ENCODE data around the gene FBXL19.

Gene FBXL19

DNA sequence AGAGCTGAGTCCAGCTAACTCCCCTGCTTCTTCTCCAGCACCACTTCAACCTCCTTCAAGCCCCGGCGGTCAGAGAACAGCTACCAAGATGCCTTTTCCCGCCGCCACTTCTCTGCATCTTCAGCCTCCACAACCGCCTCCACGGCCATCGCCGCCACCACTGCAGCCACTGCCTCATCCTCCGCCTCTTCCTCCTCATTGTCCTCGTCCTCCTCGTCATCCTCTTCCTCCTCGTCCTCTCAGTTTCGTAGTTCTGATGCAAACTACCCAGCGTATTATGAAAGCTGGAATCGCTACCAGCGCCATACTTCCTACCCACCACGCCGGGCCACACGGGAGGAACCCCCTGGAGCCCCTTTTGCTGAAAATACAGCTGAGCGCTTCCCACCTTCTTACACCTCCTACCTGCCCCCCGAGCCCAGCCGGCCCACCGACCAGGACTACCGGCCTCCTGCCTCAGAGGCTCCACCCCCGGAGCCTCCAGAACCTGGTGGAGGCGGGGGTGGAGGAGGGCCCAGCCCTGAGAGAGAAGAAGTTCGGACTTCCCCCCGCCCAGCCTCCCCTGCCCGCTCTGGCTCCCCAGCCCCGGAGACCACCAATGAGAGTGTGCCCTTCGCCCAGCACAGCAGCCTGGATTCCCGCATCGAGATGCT is 41.3 kb downstream of the FBXL19 start:
- DNase-seq (ENCODE audit: low read depth in 2 of 2): no peak

DNA sequence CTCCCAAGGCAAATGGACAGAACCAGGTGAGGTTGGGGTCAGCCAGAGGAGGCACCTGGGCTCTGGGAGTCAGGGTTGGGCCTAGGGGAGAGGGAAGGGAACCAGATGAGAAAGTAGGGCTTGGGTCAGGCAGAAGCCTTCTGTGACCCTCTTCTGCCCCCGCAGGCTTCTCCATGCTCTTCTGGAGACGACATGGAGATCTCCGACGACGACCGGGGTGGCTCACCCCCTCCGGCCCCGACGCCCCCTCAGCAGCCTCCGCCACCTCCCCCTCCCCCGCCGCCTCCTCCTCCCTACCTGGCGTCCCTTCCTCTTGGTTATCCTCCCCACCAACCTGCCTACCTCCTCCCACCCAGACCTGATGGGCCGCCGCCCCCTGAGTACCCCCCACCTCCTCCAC is 42.1 kb downstream of the FBXL19 start:
- DNase-seq (ENCODE audit: low read depth in 2 of 2): no peak

DNA sequence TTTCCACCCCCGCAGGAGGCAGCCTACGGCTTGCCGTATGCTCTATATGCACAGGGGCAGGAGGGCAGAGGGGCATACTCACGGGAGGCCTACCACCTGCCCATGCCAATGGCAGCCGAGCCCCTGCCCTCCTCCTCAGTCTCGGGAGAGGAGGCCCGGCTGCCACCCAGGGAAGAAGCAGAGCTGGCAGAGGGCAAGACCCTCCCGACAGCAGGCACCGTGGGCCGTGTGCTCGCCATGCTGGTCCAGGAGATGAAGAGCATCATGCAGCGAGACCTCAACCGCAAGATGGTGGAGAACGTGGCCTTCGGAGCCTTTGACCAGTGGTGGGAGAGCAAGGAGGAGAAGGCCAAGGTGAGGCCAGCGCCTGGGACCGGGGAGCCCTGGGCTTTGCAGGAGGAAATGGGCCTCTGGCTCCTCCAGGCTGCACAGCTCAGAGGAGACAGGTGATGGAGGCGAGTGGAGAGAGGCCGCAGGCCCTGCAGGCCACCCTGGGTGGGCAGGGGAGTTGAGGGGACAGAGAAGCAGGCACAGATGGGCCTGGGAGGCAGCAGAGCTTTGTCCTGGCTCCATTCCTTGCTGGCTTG is 42.8 kb downstream of the FBXL19 start:
- DNase-seq (ENCODE audit: low read depth in 2 of 2): no peak

- DNase-seq (ENCODE audit: low read depth in 2 of 2): no peak
Observed at GRCh38 chr16:30967795-30968194, 44.4 kb downstream of the FBXL19 start.

DNA sequence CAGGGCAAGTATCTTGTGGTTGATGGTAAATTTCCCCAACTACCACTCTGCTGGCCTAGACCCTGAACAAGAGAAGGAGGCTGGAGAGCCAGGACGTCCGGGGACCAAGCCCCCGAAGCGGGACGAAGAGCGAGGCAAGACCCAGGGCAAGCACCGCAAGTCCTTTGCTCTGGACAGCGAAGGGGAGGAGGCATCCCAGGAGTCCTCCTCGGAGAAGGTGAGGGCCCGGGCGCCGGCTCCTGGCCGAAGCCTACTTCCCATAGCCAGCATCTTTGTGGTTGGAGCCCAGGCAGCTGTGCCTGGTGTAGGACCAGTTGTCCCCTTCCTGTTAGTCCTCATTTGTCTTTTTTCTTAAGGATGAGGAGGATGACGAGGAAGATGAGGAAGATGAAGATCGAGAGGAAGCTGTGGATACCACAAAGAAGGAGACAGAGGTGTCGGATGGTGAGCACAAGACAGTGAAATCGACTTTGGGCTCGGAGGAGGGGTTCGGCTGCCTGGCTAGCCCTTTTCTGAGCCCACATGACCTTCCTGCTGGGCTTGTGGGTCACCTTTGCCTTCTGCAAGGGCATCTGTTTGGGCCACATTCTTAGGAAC is 46.0 kb downstream of the FBXL19 start:
- DNase-seq (ENCODE audit: low read depth in 2 of 2): no peak

- no peak for DNase-seq (ENCODE audit: low read depth in 2 of 2)
Observed at GRCh38 chr16:30971298-30971697, 47.9 kb downstream of the FBXL19 start.

- no peak for DNase-seq (ENCODE audit: low read depth in 2 of 2)
Observed at GRCh38 chr16:30972872-30973271, 49.5 kb downstream of the FBXL19 start.

DNA sequence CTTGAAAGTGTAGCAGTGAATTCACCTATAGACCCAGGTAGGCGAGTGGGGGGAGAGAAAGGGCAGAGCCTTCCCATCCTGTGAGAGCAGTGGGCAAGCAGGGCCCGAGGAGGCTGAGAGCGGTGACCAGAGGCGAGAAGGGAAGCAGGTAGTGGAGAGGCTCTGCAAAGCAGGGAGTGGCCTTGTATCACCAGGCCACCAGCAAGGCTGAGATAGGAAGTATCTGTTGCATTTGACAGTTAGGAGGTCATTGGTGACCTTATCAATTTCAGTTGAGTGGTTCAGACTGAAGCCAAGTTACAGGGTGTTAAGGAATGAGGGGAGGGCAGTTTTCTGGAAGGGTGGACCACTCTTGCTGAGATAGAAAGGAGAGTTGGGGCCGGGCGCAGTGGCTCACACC is 51.0 kb downstream of the FBXL19 start:
- DNase-seq (ENCODE audit: low read depth in 2 of 2): no peak

DNA sequence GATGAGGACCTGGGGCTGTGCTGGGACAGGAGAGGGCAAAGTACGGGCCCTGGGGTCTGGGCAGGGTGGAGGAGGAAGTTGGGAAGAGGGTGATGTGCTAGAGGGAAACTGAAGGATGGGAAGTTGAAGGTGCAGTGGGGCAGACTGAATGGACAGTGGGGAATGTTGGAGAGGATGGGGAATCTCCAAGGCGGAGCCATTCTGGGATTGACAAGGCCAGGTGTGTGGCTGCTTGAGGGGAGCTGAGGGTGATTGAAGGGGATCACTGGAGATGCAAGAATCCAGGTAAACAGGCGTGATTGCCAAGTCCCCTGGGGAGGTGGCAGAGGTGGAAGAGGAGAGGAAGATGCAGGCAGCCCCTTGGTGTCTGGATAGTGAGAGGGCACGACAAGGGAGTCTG is 53.1 kb downstream of the FBXL19 start:
- DNase-seq (ENCODE audit: low read depth in 2 of 2): no peak

DNA sequence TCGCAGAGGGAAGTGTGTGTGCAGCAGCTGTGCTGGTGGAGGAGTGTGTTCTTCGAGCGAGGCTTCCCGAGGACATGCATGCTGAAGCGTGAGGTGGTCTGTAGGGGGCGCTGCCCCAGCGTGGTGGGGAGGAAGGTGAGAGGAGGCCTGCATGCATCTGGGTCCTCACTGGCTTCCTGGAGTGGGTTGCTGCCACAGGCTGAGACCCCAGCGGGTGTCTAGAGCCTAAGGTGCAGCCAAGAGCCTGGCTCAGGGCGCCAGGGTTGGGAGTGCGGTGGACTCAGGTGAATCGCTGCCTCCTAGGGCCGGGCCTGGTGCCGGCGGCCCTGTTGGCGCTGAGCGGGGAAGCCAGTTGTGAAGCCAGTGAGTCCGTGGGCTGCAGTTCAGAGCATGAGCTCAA is 54.1 kb downstream of the FBXL19 start:
- no peak for DNase-seq (ENCODE audit: low read depth in 2 of 2)

DNA sequence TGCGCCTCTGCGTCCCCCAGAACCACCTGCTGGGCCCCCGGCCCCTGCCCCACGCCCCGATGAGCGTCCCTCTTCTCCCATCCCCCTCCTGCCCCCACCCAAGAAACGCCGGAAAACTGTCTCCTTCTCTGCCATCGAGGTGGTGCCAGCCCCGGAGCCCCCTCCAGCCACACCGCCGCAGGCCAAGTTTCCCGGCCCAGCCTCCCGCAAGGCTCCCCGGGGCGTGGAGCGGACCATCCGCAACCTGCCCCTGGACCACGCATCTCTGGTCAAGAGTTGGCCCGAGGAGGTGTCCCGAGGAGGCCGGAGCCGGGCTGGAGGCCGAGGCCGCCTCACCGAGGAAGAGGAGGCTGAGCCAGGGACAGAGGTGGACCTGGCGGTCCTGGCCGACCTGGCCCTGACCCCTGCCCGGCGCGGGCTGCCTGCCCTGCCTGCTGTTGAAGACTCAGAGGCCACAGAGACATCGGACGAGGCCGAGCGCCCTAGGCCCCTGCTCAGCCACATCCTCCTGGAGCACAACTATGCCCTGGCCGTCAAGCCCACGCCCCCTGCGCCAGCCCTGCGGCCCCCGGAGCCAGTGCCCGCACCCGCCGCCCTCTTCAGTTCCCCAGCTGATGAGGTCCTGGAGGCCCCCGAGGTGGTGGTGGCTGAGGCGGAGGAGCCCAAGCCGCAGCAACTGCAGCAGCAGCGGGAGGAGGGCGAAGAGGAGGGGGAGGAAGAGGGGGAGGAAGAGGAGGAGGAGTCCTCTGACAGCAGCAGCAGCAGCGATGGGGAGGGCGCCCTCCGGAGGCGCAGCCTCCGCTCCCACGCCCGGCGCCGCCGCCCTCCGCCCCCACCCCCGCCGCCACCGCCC is 56.0 kb downstream of the FBXL19 start:
- no peak for DNase-seq (ENCODE audit: low read depth in 2 of 2)

GRCh38 chr16:30980023-30980371 is 56.6 kb downstream of the FBXL19 start:
- DNase-seq (ENCODE audit: low read depth in 2 of 2): no peak

DNA sequence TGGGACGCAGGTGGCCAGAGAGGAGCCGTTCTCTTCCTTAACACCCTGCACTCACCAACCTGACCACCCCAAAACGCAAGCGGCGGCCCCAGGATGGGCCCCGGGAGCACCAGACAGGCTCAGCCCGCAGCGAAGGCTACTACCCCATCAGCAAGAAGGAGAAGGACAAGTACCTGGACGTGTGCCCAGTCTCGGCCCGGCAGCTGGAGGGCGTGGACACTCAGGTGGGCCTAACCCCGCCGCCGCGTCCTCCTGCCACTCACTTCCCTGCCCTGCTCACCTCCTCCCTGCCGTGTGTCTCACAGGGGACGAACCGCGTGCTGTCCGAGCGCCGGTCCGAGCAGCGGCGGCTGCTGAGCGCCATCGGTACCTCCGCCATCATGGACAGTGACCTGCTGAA is 57.1 kb downstream of the FBXL19 start:
- DNase-seq (ENCODE audit: low read depth in 2 of 2): no peak

GRCh38 chr16:30980959-30981358 is 57.6 kb downstream of the FBXL19 start:
- DNase-seq (ENCODE audit: low read depth in 2 of 2): no peak

DNA sequence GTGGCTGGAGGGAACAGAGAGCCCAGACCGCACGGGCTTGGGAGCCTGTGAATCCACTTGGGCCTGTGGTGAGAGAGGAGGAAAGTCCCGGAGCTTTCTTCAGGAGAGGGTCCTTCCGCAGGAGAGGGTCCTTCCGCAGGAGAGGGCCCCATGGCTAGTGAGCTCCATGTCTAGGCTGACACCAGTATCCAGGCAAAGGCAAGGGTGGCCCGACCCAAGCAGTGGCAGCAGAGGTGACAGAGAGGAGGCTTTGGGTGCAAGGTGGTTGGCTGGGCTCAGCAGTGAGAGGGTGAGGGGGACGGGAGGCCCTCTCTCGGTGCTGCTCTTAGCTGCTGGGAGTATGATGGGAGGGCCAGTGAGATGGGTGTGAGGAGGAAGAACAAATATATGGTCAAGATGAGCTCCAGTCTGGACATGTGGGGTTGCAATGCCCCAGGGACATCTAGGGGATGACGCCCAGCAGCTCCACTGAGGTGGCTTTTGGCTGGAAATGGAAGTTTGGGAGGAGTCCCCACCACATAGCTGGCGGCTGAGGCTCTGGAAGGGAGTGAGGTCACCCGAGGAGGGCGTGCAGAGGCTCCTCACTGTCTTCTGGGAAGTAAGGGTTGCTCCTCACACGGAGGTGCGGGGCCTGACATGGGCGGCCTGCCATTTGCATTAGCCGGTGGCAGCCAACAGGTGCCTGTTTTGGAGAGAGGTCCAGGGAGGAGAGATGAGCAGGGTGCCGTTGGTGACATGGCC is 59.3 kb downstream of the FBXL19 start:
- DNase-seq (ENCODE audit: low read depth in 2 of 2): no peak

DNA sequence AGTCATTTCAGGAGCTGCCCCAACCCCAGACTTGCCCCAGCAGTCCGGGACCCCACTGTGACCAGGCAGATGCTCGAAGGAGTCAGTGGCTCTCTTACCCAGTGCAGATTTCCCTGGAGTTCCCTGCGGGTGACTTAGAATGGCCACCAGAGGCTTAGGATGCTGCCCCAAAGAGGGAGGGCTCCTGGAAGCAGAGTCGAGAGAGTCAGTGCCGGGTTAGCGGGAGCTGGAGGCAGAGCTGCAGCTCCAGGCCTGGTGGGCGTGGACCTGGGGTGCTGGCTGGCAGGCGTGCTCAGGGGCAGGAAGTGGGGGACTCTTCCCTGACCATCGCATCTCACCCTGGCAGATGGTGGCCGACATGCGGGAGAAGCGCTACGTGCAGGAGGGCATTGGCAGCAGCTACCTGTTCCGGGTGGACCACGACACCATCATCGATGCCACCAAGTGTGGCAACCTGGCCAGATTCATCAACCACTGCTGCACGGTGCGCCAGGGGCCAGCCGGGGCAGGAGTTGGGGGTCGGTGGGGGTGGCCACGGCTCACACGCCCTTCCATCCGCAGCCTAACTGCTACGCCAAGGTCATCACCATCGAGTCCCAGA is 60.0 kb downstream of the FBXL19 start:
- DNase-seq (ENCODE audit: low read depth in 2 of 2): no peak

- DNase-seq (ENCODE audit: low read depth in 2 of 2): no peak
Observed at GRCh38 chr16:30983898-30984610, 60.7 kb downstream of the FBXL19 start.

DNA sequence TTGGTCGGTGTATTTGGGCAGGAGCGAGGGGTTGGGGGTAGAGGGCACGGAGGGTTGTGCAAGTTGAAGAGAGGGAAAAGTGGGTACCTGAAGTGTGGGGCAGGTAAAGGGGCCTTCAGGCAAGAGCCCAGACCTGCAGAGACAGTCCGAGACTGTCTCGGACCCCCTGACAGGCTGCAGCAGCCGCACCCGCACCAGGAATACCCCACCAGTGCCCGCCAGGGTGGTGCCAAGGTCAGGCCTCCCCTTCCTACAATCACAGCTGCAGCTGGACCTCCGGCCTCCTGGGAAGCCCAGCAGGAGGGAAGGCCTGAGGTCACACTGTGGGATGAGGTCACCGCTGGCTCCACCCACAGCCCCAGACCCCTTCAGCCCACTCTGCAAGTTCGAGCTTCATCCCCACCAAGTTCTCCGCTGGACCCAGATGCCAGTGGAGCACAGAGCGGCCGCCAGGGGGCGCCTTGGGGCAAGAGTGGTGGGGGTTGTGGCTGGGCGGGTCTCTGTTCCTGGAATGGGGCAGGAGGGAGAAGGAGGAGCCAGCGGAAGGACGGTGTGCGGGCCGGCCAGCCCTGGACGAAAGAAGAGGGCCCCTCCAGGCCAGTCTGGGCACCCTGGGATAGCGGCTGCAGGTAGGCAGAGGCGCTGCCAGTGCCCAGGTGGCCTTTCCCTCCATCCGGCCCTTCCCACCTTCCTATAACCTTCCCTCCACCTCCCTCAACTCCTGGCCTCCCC is 61.5 kb downstream of the FBXL19 start, which contains the start of gene HSD3B7:
TSS of gene HSD3B7 (plus strand) at position 539 of the 732 bp plus-strand sequence. CDS start 452 bp downstream, outside the sequence.
- DNase-seq (ENCODE audit: low read depth in 2 of 2): peak; percentile 58 to 66

- no peak for DNase-seq (ENCODE audit: low read depth in 2 of 2)
Observed at GRCh38 chr16:30985401-30986128, 62.2 kb downstream of the FBXL19 start.
